ENCODE results near the gene SLC22A23.

SLC22A23 gene

DNA sequence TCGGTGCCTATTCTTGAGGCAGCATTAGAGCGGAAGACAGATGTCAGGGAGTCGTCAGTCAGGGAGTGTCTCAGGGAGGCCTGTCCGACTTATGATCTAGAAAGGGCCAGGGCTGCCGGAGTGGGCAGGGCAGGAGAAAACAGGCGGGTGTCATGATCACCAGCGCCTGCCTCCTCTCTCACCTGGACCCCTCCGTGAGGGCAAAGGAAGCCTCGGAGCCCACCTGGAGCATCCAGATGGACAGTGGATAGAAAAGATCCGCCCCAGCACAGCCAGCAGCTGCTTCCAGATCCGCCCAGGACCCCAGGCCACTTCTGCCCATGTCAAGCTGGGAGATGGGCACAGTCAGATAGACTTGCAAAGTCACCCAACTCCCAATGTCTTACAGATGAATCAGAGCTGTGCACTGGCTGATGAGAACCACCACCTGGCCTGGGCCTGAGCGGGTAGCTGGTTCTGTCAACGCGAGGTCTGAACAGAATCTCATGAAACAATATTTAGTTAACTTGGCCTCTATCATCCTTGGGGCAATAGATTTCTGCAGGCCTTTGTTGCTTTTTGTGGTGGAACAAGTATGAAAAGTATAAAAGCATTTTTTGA lies 175.9 kb downstream of the SLC22A23 start:
- no peak for DNase-seq

DNA sequence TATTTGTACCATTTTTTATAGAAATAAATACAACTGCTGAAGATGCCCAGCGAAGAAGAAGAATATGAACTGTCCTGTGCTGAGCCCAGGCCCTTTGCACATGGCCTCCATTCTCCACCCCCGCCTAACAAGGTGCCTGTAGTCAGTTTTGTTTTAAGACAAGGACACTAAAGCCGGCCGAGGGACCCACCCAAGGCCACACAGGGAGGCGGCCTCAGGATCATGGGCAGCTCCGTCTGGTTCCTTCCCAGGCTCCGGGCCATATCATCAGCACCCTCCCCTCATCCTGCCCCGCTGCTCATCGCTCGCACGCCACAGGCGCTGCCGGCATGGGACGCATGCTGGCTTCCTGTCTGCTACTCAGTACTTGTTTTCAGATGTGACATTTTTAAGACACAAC lies 176.8 kb downstream of the SLC22A23 start:
- DNase-seq, result peak; percentile 42

DNA sequence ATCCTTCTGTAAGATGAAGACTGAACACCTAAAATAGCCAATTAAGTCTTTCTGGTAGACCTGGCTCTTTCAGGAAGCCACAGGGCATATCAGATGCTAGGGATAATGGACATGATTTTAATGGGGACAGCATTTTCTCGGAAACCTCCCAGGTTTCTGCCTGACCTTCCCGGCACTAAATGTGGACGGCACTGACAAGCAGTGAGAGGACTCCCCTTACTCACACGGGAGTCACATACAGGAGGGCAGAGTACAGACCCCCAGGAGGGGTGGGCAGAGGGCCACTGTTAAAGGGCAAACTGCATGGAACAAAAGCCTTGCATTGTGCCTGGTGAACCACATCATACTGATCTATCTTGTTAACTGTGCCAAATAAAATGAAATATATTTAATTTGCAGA lies 178.2 kb downstream of the SLC22A23 start:
- DNase-seq, result no peak

DNA sequence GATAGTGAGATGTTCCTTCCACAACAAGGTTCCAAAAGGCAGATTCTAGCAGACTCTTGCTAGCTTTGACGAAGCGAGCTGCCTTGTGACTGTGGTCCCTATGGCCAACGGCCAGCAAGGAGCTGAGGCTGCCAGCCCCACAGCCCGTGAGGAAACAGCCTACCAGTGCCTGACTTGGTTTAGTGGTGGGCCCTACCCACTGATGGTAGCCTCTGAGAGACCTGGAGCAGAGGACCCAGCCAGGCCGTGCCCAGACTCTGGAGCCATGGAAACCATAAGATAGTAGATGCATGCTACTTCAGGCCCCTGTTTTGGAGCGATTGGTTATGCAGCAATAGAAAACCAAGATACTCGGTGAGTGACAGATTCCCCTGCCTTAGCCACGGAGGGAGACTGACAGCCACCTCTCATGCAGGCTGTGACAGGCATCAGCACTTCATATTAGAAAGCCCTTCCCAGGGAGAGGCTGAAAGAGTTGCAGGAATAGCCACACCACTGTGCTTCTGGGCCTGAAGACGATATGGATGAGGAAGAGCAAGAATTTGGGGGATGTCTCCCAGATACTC lies 178.9 kb downstream of the SLC22A23 start:
- no peak for DNase-seq

DNA sequence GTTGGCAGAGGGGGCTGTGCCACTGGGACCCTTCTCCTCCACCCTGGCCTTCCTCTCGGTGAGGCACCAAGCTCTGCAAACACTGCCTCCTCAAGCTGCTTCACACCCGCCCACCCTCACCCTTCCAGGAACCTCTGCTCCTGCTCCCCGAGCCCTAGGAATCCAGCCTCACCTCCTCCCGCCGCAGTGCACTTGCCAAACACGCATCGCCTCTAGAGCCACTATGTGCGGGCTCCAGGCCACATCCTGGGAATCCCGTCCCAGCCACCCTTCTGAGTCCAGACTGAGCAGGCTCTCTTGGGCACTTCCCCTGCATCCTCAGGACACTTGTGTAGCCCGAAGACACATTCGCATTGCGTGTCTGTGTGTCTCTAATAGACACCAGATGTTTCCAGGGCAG lies 179.6 kb downstream of the SLC22A23 start:
- no peak for DNase-seq

DNA sequence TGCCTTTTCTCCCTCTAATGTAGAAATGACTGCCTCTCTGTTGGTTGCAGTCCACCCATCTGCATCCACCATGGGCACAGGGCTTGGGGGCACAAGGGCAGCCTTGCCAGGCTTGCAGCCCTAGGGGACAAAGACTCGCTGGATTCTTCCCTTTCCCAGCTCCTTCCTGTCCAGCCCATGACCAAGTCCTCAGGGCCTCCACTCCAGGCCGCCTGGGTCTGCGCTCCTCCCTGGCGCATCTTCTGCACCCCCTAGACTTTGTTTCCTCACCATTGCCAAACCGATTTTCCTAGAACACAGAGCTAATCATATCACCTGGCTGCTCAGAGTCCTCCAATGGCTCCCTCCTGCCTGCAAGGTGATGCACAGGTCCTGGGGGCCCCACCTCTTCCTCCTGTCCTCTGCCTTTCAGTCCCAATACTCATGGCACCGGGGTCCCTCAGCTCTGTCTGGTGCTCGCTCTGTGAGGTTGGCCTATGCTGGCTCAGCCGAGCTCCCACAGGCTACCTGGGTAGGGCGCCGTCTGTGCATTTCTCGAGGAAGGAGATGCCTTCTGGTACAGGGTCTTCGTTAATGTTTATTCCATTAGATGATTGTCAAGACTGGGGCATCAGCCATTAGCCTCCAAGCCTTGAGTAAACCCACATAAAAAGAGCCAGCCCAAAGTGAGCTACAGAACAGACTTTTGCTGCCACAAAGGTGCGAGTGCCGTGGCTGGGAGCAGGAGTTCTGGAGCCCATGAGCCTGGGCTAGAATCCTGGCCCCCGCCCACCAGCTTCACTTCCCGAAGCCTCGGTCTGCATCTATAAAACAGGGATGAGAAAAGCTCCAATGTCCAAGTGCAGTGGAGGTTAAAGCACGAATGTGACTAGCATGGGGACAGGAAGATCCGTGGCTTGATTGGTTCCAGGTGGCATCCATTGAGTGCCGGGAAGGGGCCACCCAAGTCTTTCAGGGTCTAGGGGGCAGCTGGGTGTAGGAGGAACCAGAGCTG lies 180.4 kb downstream of the SLC22A23 start:
- DNase-seq, result no peak

DNA sequence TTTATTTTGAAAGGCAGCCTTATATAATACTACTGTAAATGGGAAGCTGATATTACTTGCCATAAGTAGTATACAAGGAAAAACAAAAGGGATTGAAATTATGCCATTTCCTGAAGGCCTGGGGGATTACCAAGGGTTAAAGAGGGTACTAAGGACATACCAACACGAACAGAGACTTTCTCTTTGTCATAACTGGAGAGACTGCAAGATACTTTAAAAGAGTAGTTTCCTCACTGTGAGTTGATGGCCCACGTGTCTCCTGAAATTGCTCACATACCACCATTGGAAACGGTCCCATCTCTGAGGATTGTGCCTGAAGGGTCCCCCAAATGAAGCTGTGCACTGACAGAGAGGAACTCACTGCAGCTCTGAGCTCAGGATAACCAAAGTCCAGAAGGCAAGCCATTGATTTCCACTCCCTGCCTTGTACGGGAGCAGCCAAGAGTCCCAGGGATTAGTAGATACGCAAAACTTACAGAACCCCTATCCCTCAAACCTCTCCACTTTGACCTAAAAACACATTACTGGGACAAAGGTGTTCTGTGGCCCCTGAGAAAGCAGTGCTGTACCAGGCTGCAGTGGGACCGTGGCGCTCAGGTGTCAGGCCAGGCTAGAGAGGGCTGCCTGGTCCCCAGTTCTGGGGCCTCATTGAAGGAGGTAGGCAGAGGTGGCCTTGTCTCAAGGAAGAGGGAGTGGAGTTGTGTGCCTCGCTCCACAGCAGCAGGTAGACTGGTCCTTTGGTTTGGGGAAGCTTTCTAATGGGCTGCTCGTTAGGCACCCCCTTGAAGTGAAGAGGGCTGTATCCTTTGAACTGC lies 182.9 kb downstream of the SLC22A23 start:
- no peak for DNase-seq

DNA sequence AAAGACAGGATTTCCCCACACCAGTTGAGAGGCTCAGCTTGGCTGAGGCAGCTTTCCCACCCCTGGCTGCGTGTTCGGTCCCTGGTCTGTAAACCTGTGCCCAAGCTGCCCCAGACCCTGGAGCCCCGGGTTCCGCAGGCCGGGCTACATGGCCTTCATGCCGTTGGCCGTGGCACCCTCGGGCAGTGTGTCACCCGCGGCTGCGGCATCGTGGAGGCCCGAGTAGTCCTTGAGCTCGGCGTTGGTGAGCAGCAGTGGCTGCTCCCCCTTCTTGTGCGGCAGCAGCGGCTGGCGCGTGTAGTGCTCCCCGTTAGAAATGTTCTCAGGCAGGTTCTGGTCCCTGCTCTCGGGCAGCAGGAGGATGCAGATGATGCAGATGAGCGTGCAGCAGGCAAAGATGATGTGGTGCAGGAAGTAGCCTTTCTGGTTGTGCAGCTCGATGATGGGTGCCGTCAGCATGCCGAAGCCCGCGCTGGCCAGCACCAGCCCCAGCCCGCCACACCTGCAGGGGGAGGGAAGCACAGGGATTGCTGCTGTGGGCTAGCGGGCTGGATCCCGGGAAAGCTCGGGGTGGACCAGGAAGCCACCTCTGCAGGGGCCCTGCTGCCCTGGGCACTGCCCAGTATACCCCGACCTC lies 183.8 kb downstream of the SLC22A23 start:
- DNase-seq, result no peak

DNA sequence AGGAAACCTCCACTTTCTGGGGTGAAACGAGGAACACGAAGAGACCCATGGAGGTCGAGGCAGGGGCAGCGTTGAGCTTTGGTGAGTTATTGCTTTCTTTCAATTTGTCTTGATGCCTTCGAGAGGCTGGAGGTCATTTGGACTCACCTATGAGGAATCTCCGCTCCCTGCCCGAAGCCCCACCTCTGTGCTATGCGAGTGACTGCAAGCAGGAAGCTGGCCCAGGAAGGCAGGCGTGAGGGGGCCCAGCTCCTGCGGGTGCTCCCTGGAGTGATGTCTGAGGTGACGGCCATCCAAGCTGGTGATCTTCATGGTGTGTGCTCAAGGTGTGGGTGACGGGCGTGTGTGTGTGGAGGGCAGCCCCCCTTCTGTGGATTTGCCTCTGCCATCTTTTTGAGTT lies 185.1 kb downstream of the SLC22A23 start:
- no peak for DNase-seq

DNA sequence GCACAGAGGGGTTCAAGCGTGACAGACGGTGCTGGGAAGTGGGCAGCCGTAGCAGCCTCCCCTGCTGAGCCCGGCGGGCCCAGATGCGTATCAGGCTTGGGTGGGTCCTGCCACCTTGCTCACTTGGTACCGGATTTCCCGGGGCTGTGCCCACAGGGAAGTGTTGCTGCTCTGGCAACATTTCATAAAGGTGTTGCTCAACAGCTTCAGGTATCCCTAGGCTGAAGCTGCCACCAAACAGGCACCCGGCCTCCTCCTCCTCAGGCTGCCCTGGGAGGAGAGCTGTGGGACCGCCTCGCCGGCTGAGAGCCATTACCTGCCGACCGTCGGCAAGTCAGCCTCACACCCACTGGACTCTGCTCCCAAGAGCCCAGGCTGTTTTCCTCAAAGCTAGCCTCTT lies 186.6 kb downstream of the SLC22A23 start:
- no peak for DNase-seq

DNA sequence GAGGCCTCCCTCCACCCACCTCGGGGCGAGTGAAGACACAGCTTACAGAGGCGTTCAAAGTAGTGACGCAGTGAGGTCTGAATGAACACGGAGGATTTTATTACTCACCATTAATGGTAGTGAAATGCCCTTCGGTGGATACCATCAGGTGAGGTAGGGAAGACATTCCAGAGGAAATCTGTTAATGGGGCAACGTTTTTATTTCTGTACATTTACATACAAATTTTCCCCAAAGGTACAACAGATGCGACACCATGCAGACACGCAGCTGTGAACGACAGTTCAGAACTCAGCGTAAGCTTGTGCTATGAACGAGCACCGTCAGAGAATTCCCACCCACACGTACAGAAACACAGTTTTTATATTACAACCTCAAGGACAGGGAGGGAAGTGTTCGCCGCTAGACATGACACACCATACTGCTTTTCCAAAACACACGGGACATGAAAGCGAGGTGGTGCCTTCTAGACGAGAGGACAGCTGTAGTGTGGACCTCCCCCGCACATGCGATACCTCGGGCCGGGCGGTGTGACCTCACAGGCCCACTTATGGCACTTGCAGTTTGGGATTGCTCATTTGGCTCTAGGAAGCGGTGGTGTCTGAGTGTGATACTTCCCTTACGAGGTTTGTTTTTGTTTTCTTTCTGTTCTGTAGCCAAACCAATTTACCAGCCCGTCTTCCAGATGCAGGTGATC lies 187.4 kb downstream of the SLC22A23 start:
- no peak for DNase-seq

DNA sequence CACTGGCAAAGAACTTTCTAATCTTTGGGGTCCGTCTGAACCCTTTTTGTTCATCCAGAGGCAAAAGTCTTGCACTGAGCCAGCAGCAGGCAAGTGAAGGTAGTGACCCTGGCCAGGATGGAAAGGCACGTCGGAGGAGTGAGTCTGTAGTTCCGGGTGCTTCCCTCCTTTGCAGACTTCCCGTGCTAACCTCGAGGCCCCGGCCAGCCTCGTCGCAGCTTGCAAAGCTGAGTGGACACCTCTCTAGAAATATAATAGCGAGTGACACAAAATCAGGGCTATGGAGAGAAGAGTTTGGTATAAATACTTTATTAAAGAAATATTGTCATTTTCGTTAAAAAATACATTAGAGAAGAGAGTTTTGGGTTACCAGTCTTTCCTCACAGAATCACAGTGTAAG lies 188.2 kb downstream of the SLC22A23 start:
- DNase-seq, result no peak

DNA sequence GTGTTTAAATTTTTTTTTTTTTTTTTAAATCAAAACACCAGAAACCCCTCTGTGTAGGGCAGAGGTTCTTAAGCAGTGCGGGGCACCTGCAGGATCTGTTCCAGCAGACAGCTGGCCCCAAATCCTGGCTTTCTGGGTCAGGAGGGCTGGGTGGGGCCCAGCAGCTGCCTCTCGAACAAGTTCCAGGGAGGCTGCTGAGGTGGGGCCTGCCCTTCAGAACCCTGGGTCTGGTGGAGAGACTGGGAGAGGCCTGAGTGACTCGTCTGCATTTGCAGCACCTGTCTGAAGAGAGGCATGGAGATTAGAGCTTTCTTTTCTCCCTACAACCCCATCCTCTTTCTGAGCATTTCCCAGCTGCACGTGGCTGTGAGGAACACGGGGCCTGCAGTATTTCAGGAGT lies 189.7 kb downstream of the SLC22A23 start:
- DNase-seq, result no peak

DNA sequence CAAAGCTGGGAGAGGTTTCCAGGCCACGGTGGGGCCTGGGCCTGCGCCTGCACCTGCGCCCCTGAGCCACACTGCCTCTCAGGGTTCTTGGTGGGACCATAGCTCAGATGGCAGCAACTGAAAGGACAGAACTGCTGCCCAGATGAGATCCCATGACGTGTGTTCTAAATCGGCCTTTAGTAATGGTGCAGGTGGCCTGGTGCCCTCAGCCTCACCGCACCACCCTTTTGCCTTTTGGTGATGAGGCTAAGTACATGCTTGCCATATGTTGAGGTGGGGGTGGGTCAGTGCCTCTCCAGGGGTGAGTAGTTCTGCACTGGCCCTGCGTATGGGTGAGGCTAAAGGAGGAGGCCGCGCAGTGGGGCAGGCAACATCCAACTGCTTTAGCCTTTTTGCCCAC lies 190.7 kb downstream of the SLC22A23 start:
- DNase-seq, result no peak

DNA sequence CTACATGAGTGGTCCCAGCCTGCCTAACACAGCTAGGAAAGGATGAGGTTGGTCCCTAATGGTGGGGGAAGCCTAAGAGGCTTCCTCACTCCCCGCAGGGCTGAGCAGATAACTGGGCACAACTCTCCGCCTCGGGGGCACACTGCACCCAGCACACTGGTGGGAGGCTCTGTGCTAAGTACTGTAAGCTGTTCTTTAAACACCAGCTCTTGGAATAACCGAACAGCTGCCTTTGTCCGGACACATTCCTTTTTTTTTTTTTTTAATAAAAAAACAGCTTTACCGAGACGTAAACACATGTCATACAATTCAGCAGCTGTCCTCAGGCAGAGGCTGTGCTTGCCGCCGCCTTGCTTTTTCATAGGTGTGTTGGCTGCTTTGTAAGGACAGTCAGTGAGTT lies 191.2 kb downstream of the SLC22A23 start:
- DNase-seq, result peak; percentile 89

DNA sequence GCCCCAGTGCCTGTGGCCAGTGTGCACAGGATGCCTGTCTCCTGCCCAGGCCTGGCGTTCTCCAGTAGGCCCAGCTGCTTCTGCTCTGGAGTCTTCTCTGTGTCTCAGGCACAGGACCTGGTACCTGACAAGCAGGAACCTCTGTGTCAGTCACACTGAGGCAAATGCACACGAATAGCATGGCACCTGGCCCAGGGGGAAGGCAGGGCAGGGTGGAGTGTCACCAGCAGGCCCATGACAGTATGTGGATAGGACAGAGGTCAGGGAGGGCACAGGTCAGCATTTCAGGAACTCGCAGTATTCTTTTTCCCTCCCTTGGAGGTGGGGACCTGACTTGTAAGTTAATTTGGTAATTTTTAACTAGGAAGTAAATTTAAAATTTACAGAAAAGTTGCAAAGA lies 192.5 kb downstream of the SLC22A23 start:
- DNase-seq, result no peak

DNA sequence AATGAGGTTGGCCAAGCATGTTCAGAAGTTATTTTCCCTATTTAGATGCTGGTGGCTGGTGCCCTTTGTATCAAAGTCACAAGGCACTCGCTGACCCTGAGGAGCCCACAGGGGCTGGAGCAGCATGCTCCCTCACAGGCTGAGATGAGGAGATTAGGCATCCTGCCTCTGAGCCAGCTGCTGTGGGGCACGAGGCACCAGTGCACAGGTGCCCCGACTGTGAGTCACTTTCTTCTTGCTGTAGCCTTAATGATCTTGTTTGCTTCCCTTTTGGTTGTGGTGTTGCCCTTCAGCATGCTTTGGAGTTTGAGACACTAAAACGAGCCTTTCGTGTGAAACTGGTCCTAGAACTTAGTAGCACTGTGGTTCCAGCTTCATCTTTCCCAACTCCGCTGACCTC lies 193.8 kb downstream of the SLC22A23 start:
- DNase-seq, result no peak

DNA sequence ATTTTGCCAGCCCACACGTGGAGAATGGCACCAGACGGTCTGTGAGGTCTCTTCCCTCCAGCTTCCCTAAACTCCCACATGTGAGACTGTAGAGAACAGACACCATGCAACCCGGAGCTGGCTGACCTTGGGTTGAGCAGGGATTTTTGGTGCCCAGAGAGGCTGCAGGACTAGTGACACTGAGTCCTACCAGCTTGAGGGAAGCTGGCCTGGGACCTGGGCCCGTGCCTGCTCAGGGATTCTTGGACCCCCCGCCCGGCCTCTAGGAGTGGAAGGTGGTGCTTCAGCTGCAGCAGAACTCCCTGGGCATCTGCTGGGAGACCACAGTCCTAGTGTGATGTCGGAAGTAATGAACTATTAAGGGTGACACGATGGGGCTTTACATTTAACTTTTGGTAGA lies 194.9 kb downstream of the SLC22A23 start:
- no peak for DNase-seq

DNA sequence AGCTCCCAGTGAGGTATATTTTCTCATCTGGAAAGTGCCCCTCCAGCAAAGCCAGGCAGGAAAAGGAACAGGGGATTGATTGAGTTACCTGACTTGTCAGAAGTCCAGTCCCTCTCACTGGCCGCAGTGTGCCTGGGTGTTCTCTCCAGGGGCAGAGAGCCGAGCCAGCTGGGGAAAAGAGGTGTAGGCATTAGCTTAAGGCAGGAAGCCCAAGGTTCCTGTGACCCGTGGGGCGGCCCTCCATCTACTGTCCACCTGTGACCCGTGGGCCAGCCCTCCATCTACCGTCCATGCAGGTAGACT lies 195.4 kb downstream of the SLC22A23 start:
- DNase-seq, result no peak

DNA sequence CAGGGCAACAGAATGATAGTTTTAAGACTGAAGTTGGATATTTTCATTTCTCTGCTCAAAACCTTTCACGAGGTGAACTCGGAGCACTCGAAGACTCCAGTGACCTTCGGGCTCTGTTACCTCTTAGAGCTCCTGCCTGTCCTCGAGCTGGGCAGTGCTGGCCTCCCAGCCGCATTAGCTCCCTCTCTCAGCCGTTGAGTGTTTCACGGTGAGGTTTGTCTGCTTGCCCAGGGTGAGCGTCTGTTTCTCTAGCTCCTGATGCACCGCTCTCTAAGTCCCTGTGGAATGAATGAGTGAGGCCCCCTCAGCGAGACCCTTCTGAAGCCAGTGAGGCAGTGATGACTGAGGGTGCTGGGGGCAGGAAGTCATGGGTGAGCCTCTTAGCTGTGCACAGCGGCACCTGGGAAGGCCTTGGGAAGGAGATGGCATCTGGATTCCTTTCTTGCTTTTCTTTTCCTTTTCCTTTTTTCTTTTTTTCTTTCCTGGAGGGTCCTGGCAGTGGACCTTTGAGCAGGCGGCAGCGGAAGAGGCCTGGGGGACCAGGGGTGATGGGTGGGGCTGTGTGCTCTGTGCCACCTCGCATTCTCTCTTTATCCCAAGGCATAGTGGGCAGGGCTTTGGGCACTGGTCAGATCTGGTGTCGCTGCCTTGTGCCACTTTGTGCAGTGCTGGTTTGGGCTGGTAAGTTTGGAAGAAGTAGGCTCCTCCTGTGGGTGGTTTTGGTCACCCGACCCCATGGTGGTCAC lies 195.9 kb downstream of the SLC22A23 start:
- DNase-seq, result no peak

DNA sequence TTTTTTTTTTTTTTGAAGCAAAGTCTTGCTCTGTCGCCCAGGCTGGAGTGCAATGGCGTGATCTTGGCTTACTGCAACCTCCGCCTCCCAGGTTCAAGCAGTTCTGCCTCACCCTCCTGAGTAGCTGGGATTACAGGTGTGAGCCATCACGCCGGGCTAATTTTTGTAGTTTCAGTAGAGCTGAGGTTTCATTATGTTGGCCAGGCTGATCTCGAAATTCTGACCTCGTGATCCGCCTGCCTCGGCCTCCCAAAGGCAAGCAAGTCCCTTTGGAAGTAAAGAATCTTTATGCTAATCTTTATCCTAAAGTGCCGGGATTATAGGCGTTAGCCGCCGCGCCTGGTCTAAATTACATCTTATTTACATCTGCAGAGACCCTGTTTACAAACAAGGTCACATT lies 196.6 kb downstream of the SLC22A23 start:
- DNase-seq, result no peak

Measured in NCI-H2171 treated with DMSO at 0.1 percent for 48 hours (cell line).